Liver (tissue), 9 donors: ENCODE data around the gene CEP295NL. TPM values are rescaled to one million over a fixed set of nuclear protein-coding genes. Genes with fewer than 3 reads are reported as not detected.

ENCODE experiments used
- DNase-seq: peaks from one replicate; pipeline ENCODE4 v3.0.0-alpha.2; 2017; ENCODE audit warnings: low spot score
- H3K27ac ChIP-seq, 2 donors: one replicate each; pipeline ENCODE4 v1.7.0; 2013; ENCODE audit warnings: inconsistent platforms in 2 of 2, low read length in 2 of 2, control low read depth in 1 of 2, low read depth in 1 of 2, mild to moderate bottlenecking in 1 of 2
- H3K27me3 ChIP-seq, 4 donors: one replicate each; pipeline versions ENCODE4 v1.6.1 to v1.7.0; 2013; ENCODE audit warnings: low read length in 3 of 4, inconsistent platforms in 1 of 4, mild to moderate bottlenecking in 1 of 4, moderate library complexity in 1 of 4; ENCODE audit not compliant: control insufficient read depth in 4 of 4, insufficient read depth in 4 of 4
- H3K36me3 ChIP-seq, 4 donors: one replicate each; pipeline versions ENCODE4 v1.6.1 to v1.7.0; 2013; ENCODE audit warnings: low read length in 3 of 4, mild to moderate bottlenecking in 3 of 4, low read depth in 1 of 4, moderate library complexity in 1 of 4; ENCODE audit not compliant: control insufficient read depth in 4 of 4, insufficient read depth in 3 of 4
- H3K4me1 ChIP-seq, 4 donors: one replicate each; pipeline versions ENCODE4 v1.6.1 to v1.7.0; 2013; ENCODE audit warnings: low read length in 3 of 4, mild to moderate bottlenecking in 3 of 4, moderate library complexity in 1 of 4; ENCODE audit not compliant: control insufficient read depth in 4 of 4, insufficient read depth in 4 of 4
- H3K4me3 ChIP-seq, 3 donors: one replicate each; pipeline versions ENCODE4 v1.6.1 to v1.7.0; 2013; ENCODE audit warnings: low read length in 3 of 3, control low read depth in 1 of 3, low read depth in 1 of 3, mild to moderate bottlenecking in 1 of 3
- H3K9ac ChIP-seq, 2 donors: one replicate each; pipeline ENCODE4 v1.7.0; 2013; ENCODE audit warnings: low read length in 2 of 2, mild to moderate bottlenecking in 2 of 2, moderate library complexity in 2 of 2, control low read depth in 1 of 2, low read depth in 1 of 2
- H3K9me3 ChIP-seq, 4 donors: one replicate each; pipeline versions ENCODE4 v1.6.1 to v1.7.0; 2013; ENCODE audit warnings: low read length in 3 of 4; ENCODE audit not compliant: control insufficient read depth in 4 of 4
- EGR1 ChIP-seq, 2 donors: IDR thresholded peaks; 2 replicates each; pipeline ENCODE4 v1.6.1; 2016 to 2018; ENCODE audit warnings: antibody characterized with exemption in 2 of 2, low read depth in 2 of 2
- FOXA2 ChIP-seq: IDR thresholded peaks from 2 replicates; pipeline ENCODE4 v1.6.1; 2016; ENCODE audit warnings: antibody characterized with exemption
- GABPA ChIP-seq, 2 donors: IDR thresholded peaks in 1 of 2; conservative IDR thresholded peaks in 1 of 2; 2 replicates each; pipeline ENCODE4 v1.6.1; 2016; ENCODE audit warnings: antibody characterized with exemption in 2 of 2, mild to moderate bottlenecking in 1 of 2, moderate library complexity in 1 of 2
- HNF4A ChIP-seq, 2 donors: conservative IDR thresholded peaks; 2 replicates each; pipeline ENCODE4 v1.6.1; 2016; ENCODE audit warnings: antibody characterized with exemption in 2 of 2, mild to moderate bottlenecking in 2 of 2
- HNF4G ChIP-seq: IDR thresholded peaks from 2 replicates; pipeline ENCODE4 v1.6.1; 2016; ENCODE audit warnings: antibody characterized with exemption
- NR2F2 ChIP-seq: IDR thresholded peaks from 2 replicates; pipeline ENCODE4 v1.6.1; 2016; ENCODE audit warnings: antibody characterized with exemption
- RXRA ChIP-seq, 2 donors: IDR thresholded peaks; 2 replicates each; pipeline ENCODE4 v1.6.1; 2017 to 2018; ENCODE audit warnings: antibody characterized with exemption in 2 of 2, mild to moderate bottlenecking in 1 of 2
- SP1 ChIP-seq: IDR thresholded peaks from 2 replicates; pipeline ENCODE4 v1.6.1; 2018; ENCODE audit warnings: antibody characterized with exemption, mild to moderate bottlenecking
- TAF1 ChIP-seq: conservative IDR thresholded peaks from 2 replicates; pipeline ENCODE4 v1.6.1; 2016; ENCODE audit warnings: antibody characterized with exemption, mild to moderate bottlenecking
- WGBS: extraction: QIAGEN DNeasy Blood & Tissue Kit; methylation state at CpG from one replicate; pipeline ENCODE4 v1.1.7; 2013; 5-methylcytosine and 5-hydroxymethylcytosine counted together
- polyA plus RNA-seq, 2 donors: library from polyadenylated mRNA; stranded (reverse) in 1 of 2; unstranded in 1 of 2; fragments of 200-250 nt in 1 of 2; fragments of >200 nt in 1 of 2; fragmentation: Nextera tagmentation in 1 of 2; extraction: Ambion mirVana in 1 of 2; gene quantifications; one replicate each; pipeline versions ENCODE4 v1.2.1 to v1.2.3, GENCODE V29; 2013 to 2015
- total RNA-seq, 2 donors: library from RNA; depleted of rRNA; stranded (reverse); fragments of >200 nt; gene quantifications; one replicate each; pipeline ENCODE4 v1.2.3, GENCODE V29; 2014
- TF ChIP-seq, protein P1 (sequence below): IDR thresholded peaks from 2 replicates; pipeline ENCODE4 v1.6.1; 2016; ENCODE audit warnings: antibody characterized with exemption
- TF ChIP-seq, protein P2 (sequence below): IDR thresholded peaks from 2 replicates; pipeline ENCODE4 v1.6.1; 2016; ENCODE audit warnings: antibody characterized with exemption
- TF ChIP-seq, protein P3 (sequence below): fragments of 150-350 bp; IDR thresholded peaks from 2 replicates; pipeline ENCODE4 v1.5.1; 2017; ENCODE audit warnings: improper control_type of control experiment, low read depth, low read length; ENCODE audit not compliant: missing input control
- TF ChIP-seq, protein P4 (sequence below): IDR thresholded peaks from 2 replicates; pipeline ENCODE4 v1.6.1; 2016; ENCODE audit warnings: antibody characterized with exemption, mild to moderate bottlenecking
- TF ChIP-seq, protein P5 (sequence below): IDR thresholded peaks from 2 replicates; pipeline ENCODE4 v1.6.1; 2016; ENCODE audit warnings: antibody characterized with exemption
- donor health status: healthy.
- donor health status: healthy.
- donor health status: healthy.
- donor health status: healthy.
- donor health status: healthy.

CEP295NL gene
- total and polyA plus RNA-seq, 4 donors: 0.28 to 1.0 TPM; not detected in 2

DNA sequence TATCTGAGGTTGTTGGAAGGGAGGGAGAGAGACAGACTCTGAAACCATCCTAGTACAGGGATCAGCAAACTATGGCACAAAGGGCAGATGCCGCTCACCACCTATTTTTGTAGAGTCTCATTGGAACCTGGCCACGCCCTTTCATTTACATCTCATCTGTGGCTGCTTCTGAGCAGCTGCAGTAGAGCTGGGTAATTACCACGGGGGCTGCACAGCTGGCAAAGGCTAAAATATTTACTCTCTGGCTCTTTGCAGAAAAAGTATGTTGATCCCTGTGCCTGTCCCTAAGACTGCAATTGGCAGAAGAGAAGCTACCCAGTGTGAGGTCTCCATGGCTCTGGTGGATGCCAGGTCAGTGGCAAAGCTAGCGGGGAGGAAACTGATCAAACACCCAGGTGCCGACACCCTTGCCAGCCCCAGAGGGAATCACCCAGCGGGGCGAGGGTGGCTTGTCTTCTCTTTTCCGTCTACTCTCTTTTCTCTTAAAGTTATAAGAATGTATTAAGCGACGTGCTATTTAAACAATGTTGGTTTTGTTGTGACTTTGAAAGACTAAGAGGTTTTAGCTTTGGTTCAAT lies 14.0 kb downstream of the CEP295NL start:
- WGBS: 90% methylated on average over 10 of the region's 10 CpGs
- Histone ChIP-seq H3K27ac (no peak overlapping the region), H3K27me3 (no peaks in the 10 kb centered on the region), H3K4me1 (peaks cover 0 to 8% (median 6%) of the 10 kb centered on the region in 4 donors), H3K9me3 (no peaks in the 10 kb centered on the region), H3K4me3 (no peak overlapping the region), H3K9ac (no peak overlapping the region), H3K36me3 (no peaks in the 10 kb centered on the region)
- TF ChIP-seq, protein P1, sequence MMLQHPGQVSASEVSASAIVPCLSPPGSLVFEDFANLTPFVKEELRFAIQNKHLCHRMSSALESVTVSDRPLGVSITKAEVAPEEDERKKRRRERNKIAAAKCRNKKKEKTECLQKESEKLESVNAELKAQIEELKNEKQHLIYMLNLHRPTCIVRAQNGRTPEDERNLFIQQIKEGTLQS: no peak
- TF ChIP-seq, protein P2, sequence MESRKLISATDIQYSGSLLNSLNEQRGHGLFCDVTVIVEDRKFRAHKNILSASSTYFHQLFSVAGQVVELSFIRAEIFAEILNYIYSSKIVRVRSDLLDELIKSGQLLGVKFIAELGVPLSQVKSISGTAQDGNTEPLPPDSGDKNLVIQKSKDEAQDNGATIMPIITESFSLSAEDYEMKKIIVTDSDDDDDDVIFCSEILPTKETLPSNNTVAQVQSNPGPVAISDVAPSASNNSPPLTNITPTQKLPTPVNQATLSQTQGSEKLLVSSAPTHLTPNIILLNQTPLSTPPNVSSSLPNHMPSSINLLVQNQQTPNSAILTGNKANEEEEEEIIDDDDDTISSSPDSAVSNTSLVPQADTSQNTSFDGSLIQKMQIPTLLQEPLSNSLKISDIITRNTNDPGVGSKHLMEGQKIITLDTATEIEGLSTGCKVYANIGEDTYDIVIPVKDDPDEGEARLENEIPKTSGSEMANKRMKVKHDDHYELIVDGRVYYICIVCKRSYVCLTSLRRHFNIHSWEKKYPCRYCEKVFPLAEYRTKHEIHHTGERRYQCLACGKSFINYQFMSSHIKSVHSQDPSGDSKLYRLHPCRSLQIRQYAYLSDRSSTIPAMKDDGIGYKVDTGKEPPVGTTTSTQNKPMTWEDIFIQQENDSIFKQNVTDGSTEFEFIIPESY: no peak
- TF ChIP-seq SP1 (no peak), HNF4A (conservative IDR thresholded peaks at IDR 0.05) (no peak), HNF4G (no peak)
- DNase-seq: no peak

DNA sequence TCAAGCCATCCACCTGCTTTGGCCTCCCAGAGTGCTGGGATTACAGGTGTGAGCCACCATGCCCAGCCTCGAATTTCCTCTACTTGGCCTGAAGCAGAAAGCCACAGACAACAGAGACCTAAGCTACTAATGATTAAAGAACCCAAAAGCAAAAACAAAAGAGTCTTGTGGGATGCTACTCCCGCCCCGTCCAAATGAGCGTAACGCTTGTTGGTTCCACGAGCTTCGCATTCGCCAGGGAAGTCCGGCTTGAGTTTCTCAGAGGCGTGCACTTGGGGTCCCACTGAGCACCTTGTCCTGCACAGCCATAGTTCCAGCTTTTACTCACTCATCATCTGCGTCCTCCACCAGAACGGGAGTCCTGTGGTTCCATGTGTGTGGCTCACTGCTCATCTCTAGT lies 16.0 kb downstream of the CEP295NL start:
- DNase-seq: no peak
- TF ChIP-seq, protein P3, sequence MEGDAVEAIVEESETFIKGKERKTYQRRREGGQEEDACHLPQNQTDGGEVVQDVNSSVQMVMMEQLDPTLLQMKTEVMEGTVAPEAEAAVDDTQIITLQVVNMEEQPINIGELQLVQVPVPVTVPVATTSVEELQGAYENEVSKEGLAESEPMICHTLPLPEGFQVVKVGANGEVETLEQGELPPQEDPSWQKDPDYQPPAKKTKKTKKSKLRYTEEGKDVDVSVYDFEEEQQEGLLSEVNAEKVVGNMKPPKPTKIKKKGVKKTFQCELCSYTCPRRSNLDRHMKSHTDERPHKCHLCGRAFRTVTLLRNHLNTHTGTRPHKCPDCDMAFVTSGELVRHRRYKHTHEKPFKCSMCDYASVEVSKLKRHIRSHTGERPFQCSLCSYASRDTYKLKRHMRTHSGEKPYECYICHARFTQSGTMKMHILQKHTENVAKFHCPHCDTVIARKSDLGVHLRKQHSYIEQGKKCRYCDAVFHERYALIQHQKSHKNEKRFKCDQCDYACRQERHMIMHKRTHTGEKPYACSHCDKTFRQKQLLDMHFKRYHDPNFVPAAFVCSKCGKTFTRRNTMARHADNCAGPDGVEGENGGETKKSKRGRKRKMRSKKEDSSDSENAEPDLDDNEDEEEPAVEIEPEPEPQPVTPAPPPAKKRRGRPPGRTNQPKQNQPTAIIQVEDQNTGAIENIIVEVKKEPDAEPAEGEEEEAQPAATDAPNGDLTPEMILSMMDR: no peak
- TF ChIP-seq NR2F2 (no peak), RXRA (IDR thresholded peaks at IDR 0.05) (no peak), EGR1 (IDR thresholded peaks at IDR 0.05; ENCODE audit: low read depth in 2 of 2) (no peak), GABPA (IDR thresholded peaks at IDR 0.05 in 1 of 2, conservative IDR thresholded peaks at IDR 0.05 in 1 of 2) (no peak), HNF4G (no peak), TAF1 (no peak), HNF4A (conservative IDR thresholded peaks at IDR 0.05) (no peak), FOXA2 (no peak)
- TF ChIP-seq, protein P2: no peak
- TF ChIP-seq, protein P4, sequence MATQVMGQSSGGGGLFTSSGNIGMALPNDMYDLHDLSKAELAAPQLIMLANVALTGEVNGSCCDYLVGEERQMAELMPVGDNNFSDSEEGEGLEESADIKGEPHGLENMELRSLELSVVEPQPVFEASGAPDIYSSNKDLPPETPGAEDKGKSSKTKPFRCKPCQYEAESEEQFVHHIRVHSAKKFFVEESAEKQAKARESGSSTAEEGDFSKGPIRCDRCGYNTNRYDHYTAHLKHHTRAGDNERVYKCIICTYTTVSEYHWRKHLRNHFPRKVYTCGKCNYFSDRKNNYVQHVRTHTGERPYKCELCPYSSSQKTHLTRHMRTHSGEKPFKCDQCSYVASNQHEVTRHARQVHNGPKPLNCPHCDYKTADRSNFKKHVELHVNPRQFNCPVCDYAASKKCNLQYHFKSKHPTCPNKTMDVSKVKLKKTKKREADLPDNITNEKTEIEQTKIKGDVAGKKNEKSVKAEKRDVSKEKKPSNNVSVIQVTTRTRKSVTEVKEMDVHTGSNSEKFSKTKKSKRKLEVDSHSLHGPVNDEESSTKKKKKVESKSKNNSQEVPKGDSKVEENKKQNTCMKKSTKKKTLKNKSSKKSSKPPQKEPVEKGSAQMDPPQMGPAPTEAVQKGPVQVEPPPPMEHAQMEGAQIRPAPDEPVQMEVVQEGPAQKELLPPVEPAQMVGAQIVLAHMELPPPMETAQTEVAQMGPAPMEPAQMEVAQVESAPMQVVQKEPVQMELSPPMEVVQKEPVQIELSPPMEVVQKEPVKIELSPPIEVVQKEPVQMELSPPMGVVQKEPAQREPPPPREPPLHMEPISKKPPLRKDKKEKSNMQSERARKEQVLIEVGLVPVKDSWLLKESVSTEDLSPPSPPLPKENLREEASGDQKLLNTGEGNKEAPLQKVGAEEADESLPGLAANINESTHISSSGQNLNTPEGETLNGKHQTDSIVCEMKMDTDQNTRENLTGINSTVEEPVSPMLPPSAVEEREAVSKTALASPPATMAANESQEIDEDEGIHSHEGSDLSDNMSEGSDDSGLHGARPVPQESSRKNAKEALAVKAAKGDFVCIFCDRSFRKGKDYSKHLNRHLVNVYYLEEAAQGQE: no peak
- TF ChIP-seq, protein P5, sequence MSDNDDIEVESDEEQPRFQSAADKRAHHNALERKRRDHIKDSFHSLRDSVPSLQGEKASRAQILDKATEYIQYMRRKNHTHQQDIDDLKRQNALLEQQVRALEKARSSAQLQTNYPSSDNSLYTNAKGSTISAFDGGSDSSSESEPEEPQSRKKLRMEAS: no peak
- H3K4me3 ChIP-seq: no peak overlapping the region
- H3K4me1 ChIP-seq: peaks cover 0 to 13% (median 8%) of the 10 kb centered on the region in 4 donors
- H3K27me3 ChIP-seq: no peaks in the 10 kb centered on the region
- H3K9ac ChIP-seq: no peak overlapping the region
- H3K9me3 ChIP-seq: no peaks in the 10 kb centered on the region
- WGBS: 93% methylated on average over 12 of the region's 12 CpGs
- no peak overlapping the region for H3K27ac ChIP-seq
- no peaks in the 10 kb centered on the region for H3K36me3 ChIP-seq
